K562 (cell line): ENCODE results near the gene PDLIM5. TPM values are rescaled to one million over a fixed set of nuclear protein-coding genes. Genes with fewer than 3 reads are reported as not detected.

ENCODE experiments used
- CBFA2T2 ChIP-seq: fragments of 450-650 bp; conservative IDR thresholded peaks from 2 replicates; pipeline ENCODE4 v1.6.1; 2017; ENCODE audit warnings: mild to moderate bottlenecking
- DPF2 ChIP-seq: fragments of 450-650 bp; IDR thresholded peaks from 2 replicates; pipeline ENCODE4 v1.6.1; 2016
- FOXA3 ChIP-seq, 2 experiments: fragments of 450-650 bp in 1 of 2; sonication (generic) in 1 of 2; formaldehyde crosslinking; IDR thresholded peaks in 1 of 2; conservative IDR thresholded peaks in 1 of 2; 2 replicates each; pipeline versions ENCODE4 v1.4.0 to v1.8.0; 2020 to 2022; ENCODE audit warnings: mild to moderate bottlenecking in 2 of 2, missing genetic modification reagents in 1 of 2
- MXI1 ChIP-seq: IDR thresholded peaks from 2 replicates; pipeline ENCODE4 v1.6.1; 2011; ENCODE audit warnings: low read depth, mild to moderate bottlenecking, improper control_type of control experiment, low read length
- ZNF134 ChIP-seq: fragments of 250-450 bp; sonication (Bioruptor Pico); conservative IDR thresholded peaks from 2 replicates; pipeline ENCODE4 v1.4.0; 2020
- polyA plus RNA-seq, 8 experiments: library from polyadenylated mRNA; depleted of rRNA in 4 of 8; stranded (reverse) in 5 of 8; unstranded in 3 of 8; fragments of >200 nt; fragmentation: Nextera tagmentation in 2 of 8; fragmentation: Illumina TruSeq in 1 of 8; extraction: Ambion mirVana in 2 of 8; extraction: Trizol in 1 of 8; gene quantifications; 2 replicates each; pipeline versions ENCODE4 v1.2.1 to v1.2.3, GENCODE V29; 2011 to 2014; ENCODE audit warnings: inconsistent platforms in 1 of 8, missing spikeins in 1 of 8
- total RNA-seq, 7 experiments: library from RNA; depleted of rRNA in 6 of 7; stranded (reverse); fragments of >200 nt in 6 of 7; fragmentation: Illumina TruSeq in 2 of 7; extraction: Trizol in 2 of 7; gene quantifications; 2 replicates each; pipeline versions ENCODE4 v1.2.1 to v1.2.3, GENCODE V29; 2011 to 2021; ENCODE audit warnings: low replicate concordance in 1 of 7
- TF ChIP-seq, protein P1 (sequence below): fragments of 450-650 bp; IDR thresholded peaks from 2 replicates; pipeline ENCODE4 v1.6.1; 2016; ENCODE audit warnings: low read depth
- TF ChIP-seq, protein P2 (sequence below): sonication (generic); formaldehyde crosslinking; IDR thresholded peaks from 2 replicates; pipeline ENCODE4 v1.8.0; 2022; ENCODE audit warnings: missing genetic modification reagents, mild to moderate bottlenecking, borderline replicate concordance
- TF ChIP-seq, protein P3 (sequence below): sonication (generic); formaldehyde crosslinking; IDR thresholded peaks from 2 replicates; pipeline ENCODE4 v1.8.1; 2022; ENCODE audit warnings: missing genetic modification reagents
- TF ChIP-seq, protein P4 (sequence below): fragments of 250-450 bp; sonication (Bioruptor Pico); IDR thresholded peaks from 2 replicates; pipeline ENCODE4 v1.5.0; 2021
- TF ChIP-seq, protein P5 (sequence below): sonication (generic); formaldehyde crosslinking; IDR thresholded peaks from 2 replicates; pipeline ENCODE4 v1.8.0; 2022; ENCODE audit warnings: missing genetic modification reagents, mild to moderate bottlenecking, borderline replicate concordance

PDLIM5 gene
- total and polyA plus RNA-seq, 9 of the 15 experiments (the other 6 are each of a cell fraction or from before 2014, with no cell fraction given), result 36.9 to 127 (median 62.5) TPM

DNA sequence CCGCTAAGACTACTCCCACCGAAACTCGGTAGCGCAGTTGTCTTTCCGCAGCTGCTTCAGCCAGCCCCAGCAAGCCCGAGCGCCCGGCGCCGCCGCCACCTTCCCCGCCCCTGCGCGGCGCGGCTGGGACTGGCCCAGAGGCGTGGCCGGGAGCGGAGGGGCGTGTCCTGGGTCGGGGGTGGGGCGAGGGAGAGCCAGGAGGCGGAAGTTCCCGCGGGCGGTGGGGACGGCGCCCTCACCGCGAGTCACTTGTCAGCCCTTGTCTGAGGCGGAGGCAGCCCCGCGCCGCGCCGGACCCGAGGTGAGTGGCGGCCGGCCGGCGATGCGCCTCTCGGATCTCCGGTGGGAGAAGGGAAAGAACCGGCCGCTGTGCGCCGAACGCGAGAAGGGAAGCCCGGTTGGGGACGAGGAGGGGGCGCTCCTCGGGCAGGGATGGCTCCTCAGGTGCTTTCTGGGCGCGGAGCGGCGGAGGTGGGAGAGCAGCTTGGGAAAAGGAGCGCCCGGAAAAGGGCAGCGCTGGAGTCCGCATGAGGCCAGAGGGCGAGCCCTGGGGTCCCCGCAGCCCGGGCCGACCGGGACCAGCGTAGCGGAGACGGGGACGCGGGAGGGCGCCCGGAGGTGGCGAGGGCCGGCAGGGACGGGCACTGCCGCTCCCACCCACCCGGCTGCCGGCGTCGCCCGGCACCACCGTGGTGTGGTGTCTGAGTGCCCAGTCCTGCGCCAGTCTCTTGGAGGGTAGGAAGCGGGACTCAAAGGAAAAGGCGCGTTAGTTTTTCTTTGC is at the start of gene PDLIM5 (continued):
- TF ChIP-seq, protein P1, sequence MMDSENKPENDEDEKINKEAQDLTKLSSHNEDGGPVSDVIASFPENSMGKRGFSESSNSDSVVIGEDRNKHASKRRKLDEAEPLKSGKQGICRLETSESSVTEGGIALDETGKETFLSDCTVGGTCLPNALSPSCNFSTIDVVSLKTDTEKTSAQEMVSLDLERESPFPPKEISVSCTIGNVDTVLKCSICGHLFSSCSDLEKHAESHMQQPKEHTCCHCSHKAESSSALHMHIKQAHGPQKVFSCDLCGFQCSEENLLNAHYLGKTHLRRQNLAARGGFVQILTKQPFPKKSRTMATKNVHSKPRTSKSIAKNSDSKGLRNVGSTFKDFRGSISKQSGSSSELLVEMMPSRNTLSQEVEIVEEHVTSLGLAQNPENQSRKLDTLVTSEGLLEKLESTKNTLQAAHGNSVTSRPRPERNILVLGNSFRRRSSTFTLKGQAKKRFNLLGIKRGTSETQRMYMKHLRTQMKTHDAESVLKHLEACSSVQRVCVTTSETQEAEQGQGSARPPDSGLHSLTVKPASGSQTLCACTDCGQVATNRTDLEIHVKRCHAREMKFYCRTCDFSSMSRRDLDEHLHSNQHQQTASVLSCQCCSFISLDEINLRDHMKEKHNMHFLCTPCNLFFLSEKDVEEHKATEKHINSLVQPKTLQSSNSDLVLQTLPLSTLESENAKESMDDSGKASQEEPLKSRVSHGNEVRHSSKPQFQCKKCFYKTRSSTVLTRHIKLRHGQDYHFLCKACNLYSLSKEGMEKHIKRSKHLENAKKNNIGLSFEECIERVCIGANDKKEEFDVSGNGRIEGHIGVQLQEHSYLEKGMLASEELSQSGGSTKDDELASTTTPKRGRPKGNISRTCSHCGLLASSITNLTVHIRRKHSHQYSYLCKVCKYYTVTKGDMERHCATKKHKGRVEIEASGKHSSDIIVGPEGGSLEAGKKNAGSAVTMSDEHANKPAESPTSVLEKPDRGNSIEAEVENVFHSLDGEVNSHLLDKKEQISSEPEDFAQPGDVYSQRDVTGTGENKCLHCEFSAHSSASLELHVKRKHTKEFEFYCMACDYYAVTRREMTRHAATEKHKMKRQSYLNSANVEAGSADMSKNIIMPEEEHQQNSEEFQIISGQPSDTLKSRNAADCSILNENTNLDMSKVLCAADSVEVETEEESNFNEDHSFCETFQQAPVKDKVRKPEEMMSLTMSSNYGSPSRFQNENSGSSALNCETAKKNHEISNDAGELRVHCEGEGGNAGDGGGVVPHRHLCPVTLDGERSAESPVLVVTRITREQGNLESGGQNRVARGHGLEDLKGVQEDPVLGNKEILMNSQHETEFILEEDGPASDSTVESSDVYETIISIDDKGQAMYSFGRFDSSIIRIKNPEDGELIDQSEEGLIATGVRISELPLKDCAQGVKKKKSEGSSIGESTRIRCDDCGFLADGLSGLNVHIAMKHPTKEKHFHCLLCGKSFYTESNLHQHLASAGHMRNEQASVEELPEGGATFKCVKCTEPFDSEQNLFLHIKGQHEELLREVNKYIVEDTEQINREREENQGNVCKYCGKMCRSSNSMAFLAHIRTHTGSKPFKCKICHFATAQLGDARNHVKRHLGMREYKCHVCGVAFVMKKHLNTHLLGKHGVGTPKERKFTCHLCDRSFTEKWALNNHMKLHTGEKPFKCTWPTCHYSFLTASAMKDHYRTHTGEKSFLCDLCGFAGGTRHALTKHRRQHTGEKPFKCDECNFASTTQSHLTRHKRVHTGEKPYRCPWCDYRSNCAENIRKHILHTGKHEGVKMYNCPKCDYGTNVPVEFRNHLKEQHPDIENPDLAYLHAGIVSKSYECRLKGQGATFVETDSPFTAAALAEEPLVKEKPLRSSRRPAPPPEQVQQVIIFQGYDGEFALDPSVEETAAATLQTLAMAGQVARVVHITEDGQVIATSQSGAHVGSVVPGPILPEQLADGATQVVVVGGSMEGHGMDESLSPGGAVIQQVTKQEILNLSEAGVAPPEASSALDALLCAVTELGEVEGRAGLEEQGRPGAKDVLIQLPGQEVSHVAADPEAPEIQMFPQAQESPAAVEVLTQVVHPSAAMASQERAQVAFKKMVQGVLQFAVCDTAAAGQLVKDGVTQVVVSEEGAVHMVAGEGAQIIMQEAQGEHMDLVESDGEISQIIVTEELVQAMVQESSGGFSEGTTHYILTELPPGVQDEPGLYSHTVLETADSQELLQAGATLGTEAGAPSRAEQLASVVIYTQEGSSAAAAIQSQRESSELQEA, result no peak
- TF ChIP-seq DPF2 (no peak), MXI1 (no peak), CBFA2T2 (no peak), ZNF134 (no peak), FOXA3 (CRISPR knock-in tag; conservative IDR thresholded peaks at IDR 0.05 in 1 of 2, IDR thresholded peaks at IDR 0.05 in 1 of 2) (0 out of 4 replicates have a peak, but pooled peaks of 1 of the 2 experiments have one; percentile 43)
- TF ChIP-seq, protein P2, sequence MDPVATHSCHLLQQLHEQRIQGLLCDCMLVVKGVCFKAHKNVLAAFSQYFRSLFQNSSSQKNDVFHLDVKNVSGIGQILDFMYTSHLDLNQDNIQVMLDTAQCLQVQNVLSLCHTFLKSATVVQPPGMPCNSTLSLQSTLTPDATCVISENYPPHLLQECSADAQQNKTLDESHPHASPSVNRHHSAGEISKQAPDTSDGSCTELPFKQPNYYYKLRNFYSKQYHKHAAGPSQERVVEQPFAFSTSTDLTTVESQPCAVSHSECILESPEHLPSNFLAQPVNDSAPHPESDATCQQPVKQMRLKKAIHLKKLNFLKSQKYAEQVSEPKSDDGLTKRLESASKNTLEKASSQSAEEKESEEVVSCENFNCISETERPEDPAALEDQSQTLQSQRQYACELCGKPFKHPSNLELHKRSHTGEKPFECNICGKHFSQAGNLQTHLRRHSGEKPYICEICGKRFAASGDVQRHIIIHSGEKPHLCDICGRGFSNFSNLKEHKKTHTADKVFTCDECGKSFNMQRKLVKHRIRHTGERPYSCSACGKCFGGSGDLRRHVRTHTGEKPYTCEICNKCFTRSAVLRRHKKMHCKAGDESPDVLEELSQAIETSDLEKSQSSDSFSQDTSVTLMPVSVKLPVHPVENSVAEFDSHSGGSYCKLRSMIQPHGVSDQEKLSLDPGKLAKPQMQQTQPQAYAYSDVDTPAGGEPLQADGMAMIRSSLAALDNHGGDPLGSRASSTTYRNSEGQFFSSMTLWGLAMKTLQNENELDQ (CRISPR knock-in tag), result no peak
- TF ChIP-seq, protein P3, sequence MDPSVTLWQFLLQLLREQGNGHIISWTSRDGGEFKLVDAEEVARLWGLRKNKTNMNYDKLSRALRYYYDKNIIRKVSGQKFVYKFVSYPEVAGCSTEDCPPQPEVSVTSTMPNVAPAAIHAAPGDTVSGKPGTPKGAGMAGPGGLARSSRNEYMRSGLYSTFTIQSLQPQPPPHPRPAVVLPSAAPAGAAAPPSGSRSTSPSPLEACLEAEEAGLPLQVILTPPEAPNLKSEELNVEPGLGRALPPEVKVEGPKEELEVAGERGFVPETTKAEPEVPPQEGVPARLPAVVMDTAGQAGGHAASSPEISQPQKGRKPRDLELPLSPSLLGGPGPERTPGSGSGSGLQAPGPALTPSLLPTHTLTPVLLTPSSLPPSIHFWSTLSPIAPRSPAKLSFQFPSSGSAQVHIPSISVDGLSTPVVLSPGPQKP (CRISPR knock-in tag), result no peak
- TF ChIP-seq, protein P4, sequence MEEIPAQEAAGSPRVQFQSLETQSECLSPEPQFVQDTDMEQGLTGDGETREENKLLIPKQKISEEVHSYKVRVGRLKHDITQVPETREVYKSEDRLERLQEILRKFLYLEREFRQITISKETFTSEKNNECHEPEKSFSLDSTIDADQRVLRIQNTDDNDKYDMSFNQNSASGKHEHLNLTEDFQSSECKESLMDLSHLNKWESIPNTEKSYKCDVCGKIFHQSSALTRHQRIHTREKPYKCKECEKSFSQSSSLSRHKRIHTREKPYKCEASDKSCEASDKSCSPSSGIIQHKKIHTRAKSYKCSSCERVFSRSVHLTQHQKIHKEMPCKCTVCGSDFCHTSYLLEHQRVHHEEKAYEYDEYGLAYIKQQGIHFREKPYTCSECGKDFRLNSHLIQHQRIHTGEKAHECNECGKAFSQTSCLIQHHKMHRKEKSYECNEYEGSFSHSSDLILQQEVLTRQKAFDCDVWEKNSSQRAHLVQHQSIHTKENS, result no peak
- TF ChIP-seq, protein P5, sequence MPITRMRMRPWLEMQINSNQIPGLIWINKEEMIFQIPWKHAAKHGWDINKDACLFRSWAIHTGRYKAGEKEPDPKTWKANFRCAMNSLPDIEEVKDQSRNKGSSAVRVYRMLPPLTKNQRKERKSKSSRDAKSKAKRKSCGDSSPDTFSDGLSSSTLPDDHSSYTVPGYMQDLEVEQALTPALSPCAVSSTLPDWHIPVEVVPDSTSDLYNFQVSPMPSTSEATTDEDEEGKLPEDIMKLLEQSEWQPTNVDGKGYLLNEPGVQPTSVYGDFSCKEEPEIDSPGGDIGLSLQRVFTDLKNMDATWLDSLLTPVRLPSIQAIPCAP, result no peak
